CD14-positive monocyte (primary cell): ENCODE measurements around the gene COX10. TPM values are rescaled to one million over a fixed set of nuclear protein-coding genes. Genes with fewer than 3 reads are reported as not detected.
A peak's percentile ranks its signal among the peaks of the same experiment; 100 is the strongest.

Source experiments
- DNase-seq, 3 donors: peaks; one replicate each; pipeline ENCODE4 v3.0.0-alpha.2; 2011 to 2022
- H2AFZ ChIP-seq: 2 replicates; pipeline ENCODE4 v1.6.0; 2012; ENCODE audit warnings: mild to moderate bottlenecking, low read depth, low read length, inconsistent platforms; ENCODE audit not compliant: insufficient read depth, poor library complexity, severe bottlenecking
- H3K27ac ChIP-seq, 2 donors: 1 replicate in 1 of 2; 2 replicates in 1 of 2; pipeline ENCODE4 v1.5.1; 2012 to 2013; ENCODE audit warnings: low read length in 2 of 2, control low read depth in 1 of 2, inconsistent platforms in 1 of 2, low read depth in 1 of 2, mild to moderate bottlenecking in 1 of 2
- H3K27me3 ChIP-seq, 2 donors: one replicate each; pipeline versions ENCODE4 v1.6.0 to v1.6.1; 2011 to 2013; ENCODE audit warnings: low read length in 2 of 2; ENCODE audit not compliant: control insufficient read depth in 2 of 2, insufficient read depth in 2 of 2
- H3K36me3 ChIP-seq, 2 donors: replicated peaks in 1 of 2; 1 replicate in 1 of 2; 2 replicates in 1 of 2; pipeline versions ENCODE4 v1.5.1 to v1.6.1; 2012 to 2013; ENCODE audit warnings: low read length in 2 of 2, control low read depth in 1 of 2, inconsistent platforms in 1 of 2, mild to moderate bottlenecking in 1 of 2; ENCODE audit not compliant: insufficient read depth in 2 of 2, control insufficient read depth in 1 of 2
- H3K4me1 ChIP-seq, 2 donors: 1 replicate in 1 of 2; 2 replicates in 1 of 2; pipeline versions ENCODE4 v1.5.1 to v1.6.1; 2012 to 2013; ENCODE audit warnings: low read length in 2 of 2, control low read depth in 1 of 2, inconsistent platforms in 1 of 2, mild to moderate bottlenecking in 1 of 2, moderate library complexity in 1 of 2; ENCODE audit not compliant: insufficient read depth in 2 of 2, control insufficient read depth in 1 of 2
- H3K4me2 ChIP-seq: replicated peaks from 2 replicates; pipeline ENCODE3; 2012; ENCODE audit warnings: low read length, moderate library complexity, mild to moderate bottlenecking; ENCODE audit not compliant: poor library complexity, severe bottlenecking; ENCODE audit errors: extremely low read depth
- H3K4me3 ChIP-seq, 3 experiments: fragments of 200-600 bp in 1 of 3; sonication (generic) in 1 of 3; replicated peaks in 1 of 3; 1 replicate in 2 of 3; 2 replicates in 1 of 3; pipeline ENCODE4 v1.5.1; 2011 to 2013; ENCODE audit warnings: low read length in 3 of 3, mild to moderate bottlenecking in 3 of 3, control low read depth in 2 of 3, low read depth in 2 of 3, inconsistent platforms in 1 of 3, moderate library complexity in 1 of 3
- H3K79me2 ChIP-seq: 2 replicates; pipeline ENCODE4 v1.6.0; 2012; ENCODE audit warnings: mild to moderate bottlenecking, control low read depth, inconsistent platforms, low read length, moderate library complexity; ENCODE audit not compliant: insufficient read depth
- H3K9ac ChIP-seq: 2 replicates; pipeline ENCODE4 v1.6.0; 2017; ENCODE audit warnings: low read length, mild to moderate bottlenecking; ENCODE audit not compliant: insufficient read depth, poor library complexity, severe bottlenecking
- H3K9me3 ChIP-seq, 2 donors: replicated peaks in 1 of 2; 1 replicate in 1 of 2; 2 replicates in 1 of 2; pipeline versions ENCODE4 v1.5.1 to v1.6.1; 2012 to 2013; ENCODE audit warnings: low read length in 2 of 2, control low read depth in 1 of 2; ENCODE audit not compliant: control insufficient read depth in 1 of 2, insufficient read depth in 1 of 2
- H4K20me1 ChIP-seq: 2 replicates; pipeline ENCODE4 v1.6.0; 2012; ENCODE audit warnings: mild to moderate bottlenecking, low read length, control low read depth, moderate library complexity; ENCODE audit not compliant: insufficient read depth
- H3K27ac Mint-ChIP-seq, 7 donors: one replicate each; pipeline ENCODE4 v1.8.0; 2020; ENCODE audit warnings: mild to moderate bottlenecking in 7 of 7, mixed read lengths in 7 of 7, moderate library complexity in 6 of 7, inconsistent platforms in 2 of 7
- H3K27me3 Mint-ChIP-seq, 3 donors: one replicate each; pipeline ENCODE4 v1.8.0; 2021 to 2022; ENCODE audit warnings: low read depth in 3 of 3, mild to moderate bottlenecking in 3 of 3, mixed read lengths in 3 of 3, moderate library complexity in 3 of 3, inconsistent platforms in 1 of 3
- H3K36me3 Mint-ChIP-seq, 2 donors: one replicate each; pipeline ENCODE4 v1.8.0; 2020; ENCODE audit warnings: mixed read lengths in 2 of 2, inconsistent platforms in 1 of 2, mild to moderate bottlenecking in 1 of 2
- H3K4me1 Mint-ChIP-seq: one replicate; pipeline ENCODE4 v1.8.0; 2020; ENCODE audit warnings: mild to moderate bottlenecking, mixed read lengths
- H3K4me3 Mint-ChIP-seq, 2 donors: one replicate each; pipeline ENCODE4 v1.8.0; 2020; ENCODE audit warnings: mild to moderate bottlenecking in 2 of 2, mixed read lengths in 2 of 2, moderate library complexity in 1 of 2
- H3K9me3 Mint-ChIP-seq, 7 donors: one replicate each; pipeline ENCODE4 v1.8.0; 2020 to 2022; ENCODE audit warnings: mixed read lengths in 7 of 7, mild to moderate bottlenecking in 6 of 7, moderate library complexity in 6 of 7, inconsistent platforms in 2 of 7
- WGBS: methylation state at CpG from one replicate; pipeline ENCODE4 v1.1.5; 2013; ENCODE audit warnings: missing lambda C conversion rate; ENCODE audit not compliant: insufficient coverage; 5-methylcytosine and 5-hydroxymethylcytosine counted together
- intact Hi-C, 2 donors: fragments of 100-400 bp; cut with micrococcal nuclease; formaldehyde crosslinking; loops; one replicate each; pipeline versions ENCODE4 v1.15.0 to v1.15.1; 2023
- polyA plus RNA-seq, 3 donors: library from polyadenylated mRNA; depleted of rRNA in 1 of 3; unstranded in 2 of 3; stranded (reverse) in 1 of 3; fragments of 300-500 nt in 2 of 3; fragments of >200 nt in 1 of 3; fragmentation: Illumina TruSeq in 2 of 3; gene quantifications; 1 replicate in 2 of 3; 2 replicates in 1 of 3; pipeline ENCODE4 v1.2.3, GENCODE V29; 2012 to 2021
- TF ChIP-seq, protein P1 (sequence below): fragments of 200-600 bp; IDR thresholded peaks from one replicate; pipeline ENCODE4 v1.8.0; 2022; ENCODE audit warnings: antibody characterized with exemption, mild to moderate bottlenecking

Gene COX10
- polyA plus RNA-seq, 3 donors: 8.2 to 15.2 (median 11.3) TPM

DNA sequence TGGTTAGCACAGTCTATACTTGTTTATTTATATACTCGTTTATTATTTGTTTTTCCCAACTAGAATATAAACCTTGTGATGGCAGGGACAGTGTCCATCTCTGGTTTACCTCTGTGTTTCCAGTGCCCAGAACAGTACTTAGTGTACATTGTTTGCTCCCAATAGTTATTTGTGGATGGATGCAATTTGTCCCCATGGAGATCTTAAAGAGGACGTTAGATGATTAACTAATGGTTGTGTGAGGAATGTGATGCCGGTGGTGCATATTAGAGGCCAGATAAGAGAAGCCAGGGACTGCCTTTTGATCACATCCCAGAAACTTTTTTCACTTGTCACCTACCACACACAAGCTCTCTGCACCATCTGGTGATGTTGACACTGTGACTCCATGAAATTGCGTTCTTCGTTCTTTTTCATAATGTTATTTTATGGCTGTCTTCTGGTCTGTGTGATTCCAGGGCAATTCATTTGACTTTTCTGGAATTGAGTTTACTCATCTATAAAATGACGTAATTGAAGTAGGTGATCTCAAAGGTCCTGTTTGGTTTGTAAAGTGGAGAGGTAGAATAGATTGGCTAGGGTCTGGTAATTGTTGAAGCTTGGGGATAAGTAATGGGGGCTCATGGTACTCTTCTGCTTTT, 1.2 kb downstream of the COX10 start:
- Histone ChIP-seq H3K4me3 (peak overlapping the region in 1 of 3 experiments; percentile 96), H3K79me2 (peaks cover 34% of the 10 kb centered on the region), H3K4me1 (peaks cover 18 to 28% of the 10 kb centered on the region in 2 donors), H3K27me3 (no peaks in the 10 kb centered on the region), H3K4me2 (peak overlapping the region; percentile 76), H3K36me3 (peaks cover 6 to 16% of the 10 kb centered on the region in 2 donors), H3K9me3 (peaks cover 0 to 4% of the 10 kb centered on the region in 2 donors), H2AFZ (peak overlapping the region; percentile 99), H3K9ac (no peak overlapping the region), H4K20me1 (peaks cover 6% of the 10 kb centered on the region), H3K27ac (no peak overlapping the region)
- Mint-ChIP-seq H3K27ac (no peak overlapping the region), H3K4me1 (peaks cover 29% of the 10 kb centered on the region), H3K4me3 (peak overlapping the region in 1 of 2 donors; percentile 97), H3K9me3 (peaks cover 0 to 6% (median 2%) of the 10 kb centered on the region in 7 donors), H3K27me3 (no peaks in the 10 kb centered on the region), H3K36me3 (peaks cover 11 to 15% of the 10 kb centered on the region in 2 donors)
- no CpG with 5 or more reads among the region's 6 CpGs for WGBS
- intact Hi-C loops: no loop called here
- DNase-seq: no peak
- TF ChIP-seq, protein P1, sequence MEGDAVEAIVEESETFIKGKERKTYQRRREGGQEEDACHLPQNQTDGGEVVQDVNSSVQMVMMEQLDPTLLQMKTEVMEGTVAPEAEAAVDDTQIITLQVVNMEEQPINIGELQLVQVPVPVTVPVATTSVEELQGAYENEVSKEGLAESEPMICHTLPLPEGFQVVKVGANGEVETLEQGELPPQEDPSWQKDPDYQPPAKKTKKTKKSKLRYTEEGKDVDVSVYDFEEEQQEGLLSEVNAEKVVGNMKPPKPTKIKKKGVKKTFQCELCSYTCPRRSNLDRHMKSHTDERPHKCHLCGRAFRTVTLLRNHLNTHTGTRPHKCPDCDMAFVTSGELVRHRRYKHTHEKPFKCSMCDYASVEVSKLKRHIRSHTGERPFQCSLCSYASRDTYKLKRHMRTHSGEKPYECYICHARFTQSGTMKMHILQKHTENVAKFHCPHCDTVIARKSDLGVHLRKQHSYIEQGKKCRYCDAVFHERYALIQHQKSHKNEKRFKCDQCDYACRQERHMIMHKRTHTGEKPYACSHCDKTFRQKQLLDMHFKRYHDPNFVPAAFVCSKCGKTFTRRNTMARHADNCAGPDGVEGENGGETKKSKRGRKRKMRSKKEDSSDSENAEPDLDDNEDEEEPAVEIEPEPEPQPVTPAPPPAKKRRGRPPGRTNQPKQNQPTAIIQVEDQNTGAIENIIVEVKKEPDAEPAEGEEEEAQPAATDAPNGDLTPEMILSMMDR: no peak

DNA sequence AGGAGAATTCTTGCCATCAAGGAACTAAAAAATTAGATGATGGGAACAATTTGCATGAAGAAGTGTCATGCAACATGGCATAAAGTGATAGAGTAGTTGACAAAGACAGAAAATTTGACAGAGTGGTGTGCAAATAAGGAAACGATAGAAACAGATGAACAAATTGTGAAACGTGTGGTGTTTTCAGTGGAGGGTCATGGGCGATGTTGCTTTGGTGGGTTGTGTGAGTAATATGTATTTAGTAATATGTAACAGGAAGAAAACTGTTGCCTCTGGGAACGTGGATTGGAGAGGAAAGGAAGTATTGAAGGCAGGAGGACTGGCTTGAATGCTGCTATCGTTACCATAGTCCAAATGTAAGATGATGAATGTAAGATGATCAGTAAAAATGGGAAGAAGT, 3.6 kb downstream of the COX10 start:
- TF ChIP-seq, protein P1: no peak
- H3K27ac ChIP-seq: no peak overlapping the region
- intact Hi-C loops: no loop called here
- H3K27ac Mint-ChIP-seq: no peak overlapping the region
- no peak overlapping the region for H3K4me3 ChIP-seq
- no peak overlapping the region for H2AFZ ChIP-seq
- peaks cover 29% of the 10 kb centered on the region for H3K4me1 Mint-ChIP-seq
- peaks cover 6% of the 10 kb centered on the region for H4K20me1 ChIP-seq
- no peaks in the 10 kb centered on the region for H3K27me3 Mint-ChIP-seq
- DNase-seq: peak in 1 of 3 donors; percentile 4
- no peaks in the 10 kb centered on the region for H3K27me3 ChIP-seq
- H3K9me3 Mint-ChIP-seq: peaks cover 0 to 4% (median 0%) of the 10 kb centered on the region in 7 donors
- 14% methylated on average over 5 of the region's 5 CpGs for WGBS
- peaks cover 30 to 40% of the 10 kb centered on the region in 2 donors for H3K36me3 ChIP-seq
- peaks cover 18 to 28% of the 10 kb centered on the region in 2 donors for H3K4me1 ChIP-seq
- H3K9me3 ChIP-seq: no peaks in the 10 kb centered on the region
- no peak overlapping the region for H3K4me2 ChIP-seq
- H3K36me3 Mint-ChIP-seq: peaks cover 28 to 33% of the 10 kb centered on the region in 2 donors
- no peak overlapping the region for H3K9ac ChIP-seq
- no peak overlapping the region for H3K4me3 Mint-ChIP-seq
- peaks cover 34% of the 10 kb centered on the region for H3K79me2 ChIP-seq
